NCI-H1417 treated with DMSO at 0.1 percent for 48 hours (cell line): ENCODE results near the gene PIGV.
"Not testable (repeated sequence)": the region's sequence is repeated elsewhere in the genome, so short reads cannot be mapped to it uniquely, and the experiment has no call there.

ENCODE experiments used
- DNase-seq: peaks from one replicate; lab custom pipeline; 2025; lab: John Stamatoyannopoulos, UW

Gene PIGV

GRCh38 chr1:26794391-26794790 lies 6.6 kb downstream of the PIGV start:
- DNase-seq, result no peak

GRCh38 chr1:26797627-26798026 lies 9.9 kb downstream of the PIGV start:
- no peak for DNase-seq

GRCh38 chr1:26799479-26800142 lies 11.9 kb downstream of the PIGV start:
- no peak for DNase-seq

- not testable (repeated sequence) for DNase-seq
Observed at GRCh38 chr1:26803932-26804331, 16.2 kb downstream of the PIGV start.

- not testable (repeated sequence) for DNase-seq
Observed at GRCh38 chr1:26810105-26810504, 22.4 kb downstream of the PIGV start.

GRCh38 chr1:26811057-26811456 lies 23.3 kb downstream of the PIGV start:
- no peak for DNase-seq

- DNase-seq, result no peak
Observed at GRCh38 chr1:26811708-26812107, 24.0 kb downstream of the PIGV start.

- DNase-seq, result no peak
Observed at GRCh38 chr1:26814377-26814776, 26.6 kb downstream of the PIGV start.

GRCh38 chr1:26814893-26815292 lies 27.1 kb downstream of the PIGV start:
- DNase-seq, result no peak

- no peak for DNase-seq
Observed at GRCh38 chr1:26820784-26821269, 33.1 kb downstream of the PIGV start.

- no peak for DNase-seq
Observed at GRCh38 chr1:26822737-26823395, 35.1 kb downstream of the PIGV start.

GRCh38 chr1:26824731-26825130 lies 37.0 kb downstream of the PIGV start:
- DNase-seq, result no peak

- no peak for DNase-seq
Observed at GRCh38 chr1:26826261-26827105, 38.7 kb downstream of the PIGV start, which contains the start of gene ZDHHC18. Gene ZDHHC18 (plus strand): TSS chr1:26826688. CDS start chr1:26826805, 117 bp downstream.

GRCh38 chr1:26827106-26827604 lies 39.4 kb downstream of the PIGV start:
- no peak for DNase-seq

GRCh38 chr1:26827663-26828062 lies 39.9 kb downstream of the PIGV start:
- DNase-seq, result no peak

- no peak for DNase-seq
Observed at GRCh38 chr1:26828411-26828991, 40.8 kb downstream of the PIGV start.

- DNase-seq, result no peak
Observed at GRCh38 chr1:26829184-26829911, 41.6 kb downstream of the PIGV start.

GRCh38 chr1:26831059-26831458 lies 43.3 kb downstream of the PIGV start:
- no peak for DNase-seq

- no peak for DNase-seq
Observed at GRCh38 chr1:26831546-26832248, 43.9 kb downstream of the PIGV start.

- DNase-seq, result no peak
Observed at GRCh38 chr1:26832249-26832960, 44.7 kb downstream of the PIGV start.
